ENCODE results near the gene STAT5B. TPM values are rescaled to one million over a fixed set of nuclear protein-coding genes. Genes with fewer than 3 reads are reported as not detected.

Gene STAT5B
- total and polyA plus RNA-seq, 2 of the 8 experiments (the other 6 are each of a cell fraction or from before 2014, with no cell fraction given): 35.3 to 52.6 TPM

DNA sequence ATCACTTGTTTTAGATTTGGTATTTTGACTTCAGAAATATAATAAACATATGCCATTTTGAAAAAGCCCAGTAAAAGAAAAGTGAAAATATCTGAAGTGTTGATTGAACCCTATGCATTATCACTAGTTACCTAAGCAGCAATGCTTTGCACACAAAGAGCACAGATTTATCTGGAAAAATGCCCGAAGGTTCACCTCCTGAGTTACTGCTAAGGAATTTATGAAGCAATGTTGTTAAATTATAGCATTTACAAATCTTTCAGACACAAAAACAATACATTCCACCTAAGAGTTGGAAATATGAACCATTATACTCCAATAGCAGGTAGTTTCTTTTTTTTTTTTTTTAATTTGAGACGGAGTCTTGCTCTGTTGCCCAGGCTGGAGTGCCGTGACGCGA lies 43.0 kb downstream of the STAT5B start:
- Histone ChIP-seq H4K8ac (ENCODE audit: extremely low read depth, insufficient read depth, low read length) (no peak overlapping the region), H3K9me3 (ENCODE audit: insufficient read depth in 2 of 2, low read depth in 1 of 2, low read length in 1 of 2) (no peaks in the 10 kb centered on the region), H3K4me2 (ENCODE audit: insufficient read depth in 1 of 2, low read depth in 2 of 2, low read length in 2 of 2) (no peak overlapping the region), H2AFZ (ENCODE audit: low read length) (no peak overlapping the region), H3K27me3 (replicated peaks in 1 of 4; ENCODE audit: control insufficient read depth in 3 of 4, extremely low read depth in 1 of 4, insufficient read depth in 3 of 4, low read length in 3 of 4) (no peaks in the 10 kb centered on the region), H2BK15ac (ENCODE audit: low read length) (no peak overlapping the region), H4K91ac (replicated peaks; ENCODE audit: insufficient read length, low read length) (no peak overlapping the region), H4K20me1 (replicated peaks in 1 of 2; ENCODE audit: control insufficient read depth in 1 of 2, insufficient read depth in 2 of 2, low read length in 2 of 2) (peaks cover 0 to 2% of the 10 kb centered on the region in 2 experiments), H2AK5ac (ENCODE audit: low read depth, low read length) (no peak overlapping the region), H3K14ac (ENCODE audit: insufficient read length) (no peak overlapping the region), H3K4me3 (ENCODE audit: extremely low read depth in 1 of 4, insufficient read depth in 2 of 4, low read depth in 3 of 4, low read length in 4 of 4) (no peak overlapping the region), H2BK5ac (ENCODE audit: low read depth, low read length) (no peak overlapping the region), H2BK20ac (ENCODE audit: low read length) (no peak overlapping the region), H4K5ac (ENCODE audit: insufficient read length, low read depth, low read length) (no peak overlapping the region), H3K18ac (ENCODE audit: extremely low read depth, low read length) (no peak overlapping the region), H3K56ac (replicated peaks; ENCODE audit: insufficient read length, low read depth, low read length) (no peak overlapping the region), H3K23ac (ENCODE audit: insufficient read length) (no peak overlapping the region), H3K23me2 (ENCODE audit: low read depth, low read length) (peaks cover 1% of the 10 kb centered on the region; the same call in 1 of the 2 replicates), H3K4ac (replicated peaks; ENCODE audit: insufficient read length, low read depth, low read length) (no peak overlapping the region), H3K4me1 (replicated peaks in 1 of 4; ENCODE audit: control insufficient read depth in 3 of 4, insufficient read depth in 4 of 4, low read length in 3 of 4) (no peaks in the 10 kb centered on the region), H3K36me3 (ENCODE audit: control insufficient read depth in 2 of 4, insufficient read depth in 4 of 4, low read length in 3 of 4) (0 out of 8 replicates have a peak, but pooled peaks cover 0 to 2% (median 0%) of the 10 kb centered on the region in 4 experiments), H3K9ac (replicated peaks in 1 of 4; ENCODE audit: extremely low read depth in 1 of 4, low read depth in 3 of 4, low read length in 3 of 4) (no peak overlapping the region), H2BK12ac (ENCODE audit: low read depth, low read length) (no peak overlapping the region), H3K79me2 (ENCODE audit: control insufficient read depth in 1 of 2, insufficient read depth in 2 of 2, low read length in 2 of 2) (peaks cover 0 to 10% of the 10 kb centered on the region in 2 experiments; a peak in 2 of 4 replicates), H2BK120ac (replicated peaks; ENCODE audit: low read depth, low read length) (no peak overlapping the region), H3K27ac (ENCODE audit: low read depth, low read length) (no peak overlapping the region), H3K79me1 (ENCODE audit: low read depth, low read length) (peaks cover 4% of the 10 kb centered on the region)
- POLR2A ChIA-PET (ENCODE audit: partially characterized antibody): no interaction called here
- FAIRE-seq (no peak), DNase-seq (ENCODE audit: low read depth in 1 of 2, low spot score in 2 of 2) (no peak)
- 93% methylated on average over 5 of the region's 5 CpGs; no CpG with 5 or more reads in 1 of the 2 experiments for WGBS, 2 experiments (ENCODE audit: extremely low coverage in 1 of 2, insufficient coverage in 1 of 2, insufficient read length in 1 of 2, insufficient replicate concordance in 2 of 2, low coverage in 1 of 2, low lambda C conversion rate in 2 of 2, missing lambda C conversion rate in 1 of 2)
- CTCF ChIA-PET (ENCODE audit: partially characterized antibody): interaction anchor here (2.6 kb wide), 1 partner anchor 11 kb away, joined by 13 read pairs; no protein-coding TSS in a partner anchor
- no peak for TF ChIP-seq FOSL1 (IDR thresholded peaks at IDR 0.05; ENCODE audit: insufficient read depth, low read depth, low read length)
- TF ChIP-seq, protein P1, sequence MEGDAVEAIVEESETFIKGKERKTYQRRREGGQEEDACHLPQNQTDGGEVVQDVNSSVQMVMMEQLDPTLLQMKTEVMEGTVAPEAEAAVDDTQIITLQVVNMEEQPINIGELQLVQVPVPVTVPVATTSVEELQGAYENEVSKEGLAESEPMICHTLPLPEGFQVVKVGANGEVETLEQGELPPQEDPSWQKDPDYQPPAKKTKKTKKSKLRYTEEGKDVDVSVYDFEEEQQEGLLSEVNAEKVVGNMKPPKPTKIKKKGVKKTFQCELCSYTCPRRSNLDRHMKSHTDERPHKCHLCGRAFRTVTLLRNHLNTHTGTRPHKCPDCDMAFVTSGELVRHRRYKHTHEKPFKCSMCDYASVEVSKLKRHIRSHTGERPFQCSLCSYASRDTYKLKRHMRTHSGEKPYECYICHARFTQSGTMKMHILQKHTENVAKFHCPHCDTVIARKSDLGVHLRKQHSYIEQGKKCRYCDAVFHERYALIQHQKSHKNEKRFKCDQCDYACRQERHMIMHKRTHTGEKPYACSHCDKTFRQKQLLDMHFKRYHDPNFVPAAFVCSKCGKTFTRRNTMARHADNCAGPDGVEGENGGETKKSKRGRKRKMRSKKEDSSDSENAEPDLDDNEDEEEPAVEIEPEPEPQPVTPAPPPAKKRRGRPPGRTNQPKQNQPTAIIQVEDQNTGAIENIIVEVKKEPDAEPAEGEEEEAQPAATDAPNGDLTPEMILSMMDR (IDR thresholded peaks at IDR 0.05; ENCODE audit: control extremely low read depth in 1 of 3, insufficient read depth in 1 of 3, low read depth in 1 of 3, low read length in 3 of 3): no peak
- TF ChIP-seq SIRT6 (IDR thresholded peaks at IDR 0.05; ENCODE audit: low read length): no peak
- TF ChIP-seq CTBP2 (IDR thresholded peaks at IDR 0.05; ENCODE audit: borderline replicate concordance, insufficient read depth, insufficient read length, low read length): no peak
- no peak for TF ChIP-seq TAF7 (optimal IDR thresholded peaks at IDR 0.05; ENCODE audit: borderline replicate concordance, low read depth, low read length)
- TF ChIP-seq EZH2 (IDR thresholded peaks at IDR 0.05; ENCODE audit: low read depth, low read length, severe bottlenecking): no peak
- no peak for TF ChIP-seq RXRA (IDR thresholded peaks at IDR 0.05; ENCODE audit: insufficient read depth, low read depth, low read length)
- TF ChIP-seq SIN3A (conservative IDR thresholded peaks at IDR 0.05 in 1 of 2, IDR thresholded peaks at IDR 0.05 in 1 of 2; ENCODE audit: low read depth in 1 of 2, low read length in 2 of 2): no peak
- no peak for TF ChIP-seq EP300 (IDR thresholded peaks at IDR 0.05; ENCODE audit: borderline replicate concordance in 1 of 2, low read depth in 2 of 2, low read length in 2 of 2)
- no peak for TF ChIP-seq KDM4A (IDR thresholded peaks at IDR 0.05; ENCODE audit: low read depth, low read length, severe bottlenecking)

All from H1 (cell line).